Gastroesophageal sphincter (tissue), 3 donors: ENCODE measurements around the gene MUC5AC.

Source experiments
- EP300 ChIP-seq: sonication (generic); formaldehyde crosslinking; IDR thresholded peaks from one replicate; pipeline ENCODE4 v1.6.1; 2017; ENCODE audit warnings: antibody characterized with exemption, mild to moderate bottlenecking
- POLR2A ChIP-seq, 2 donors: fragments of 450-650 bp; IDR thresholded peaks; one replicate each; pipeline ENCODE4 v1.6.1; 2017; ENCODE audit warnings: antibody characterized with exemption in 2 of 2, mild to moderate bottlenecking in 2 of 2, moderate library complexity in 1 of 2
- POLR2AphosphoS5 ChIP-seq: sonication (generic); formaldehyde crosslinking; IDR thresholded peaks from one replicate; pipeline ENCODE4 v1.6.1; 2017; ENCODE audit warnings: antibody characterized with exemption
- TF ChIP-seq, protein P1 (sequence below), 4 experiments: fragments of 200-600 bp in 2 of 4; fragments of 450-650 bp in 2 of 4; sonication (generic) in 1 of 4; IDR thresholded peaks; one replicate each; pipeline ENCODE4 v1.5.1; 2017 to 2019; ENCODE audit warnings: antibody characterized with exemption in 4 of 4, mild to moderate bottlenecking in 2 of 4, moderate library complexity in 2 of 4

DNA sequence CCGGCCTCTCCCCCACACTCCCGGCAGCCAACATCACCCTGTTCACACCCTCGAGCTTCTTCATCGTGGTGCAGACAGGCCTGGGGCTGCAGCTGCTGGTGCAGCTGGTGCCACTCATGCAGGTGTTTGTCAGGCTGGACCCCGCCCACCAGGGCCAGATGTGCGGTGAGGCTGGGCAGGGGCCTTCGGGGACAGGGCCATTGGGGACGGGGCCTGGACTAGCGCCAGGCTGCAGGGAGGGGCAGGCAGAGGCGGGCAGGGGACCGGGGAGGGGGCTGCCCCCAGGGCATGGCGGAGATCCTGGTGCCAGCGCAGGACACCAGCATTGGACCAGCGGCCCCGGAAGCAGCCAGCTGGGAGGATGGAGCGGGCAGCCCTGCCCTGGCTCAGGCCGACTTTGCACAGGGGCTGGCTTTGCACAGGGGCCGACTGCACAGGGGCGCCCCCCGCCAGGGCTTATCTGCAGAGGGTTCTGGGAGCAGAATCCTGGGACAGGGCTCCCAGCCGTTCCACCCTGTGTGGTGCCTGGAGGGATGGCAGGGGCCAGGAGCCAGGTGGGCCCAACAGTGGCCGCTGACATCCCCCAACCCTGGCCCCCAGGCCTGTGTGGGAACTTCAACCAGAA is 73.8 kb downstream of the MUC5AC start:
- TF ChIP-seq, protein P1, sequence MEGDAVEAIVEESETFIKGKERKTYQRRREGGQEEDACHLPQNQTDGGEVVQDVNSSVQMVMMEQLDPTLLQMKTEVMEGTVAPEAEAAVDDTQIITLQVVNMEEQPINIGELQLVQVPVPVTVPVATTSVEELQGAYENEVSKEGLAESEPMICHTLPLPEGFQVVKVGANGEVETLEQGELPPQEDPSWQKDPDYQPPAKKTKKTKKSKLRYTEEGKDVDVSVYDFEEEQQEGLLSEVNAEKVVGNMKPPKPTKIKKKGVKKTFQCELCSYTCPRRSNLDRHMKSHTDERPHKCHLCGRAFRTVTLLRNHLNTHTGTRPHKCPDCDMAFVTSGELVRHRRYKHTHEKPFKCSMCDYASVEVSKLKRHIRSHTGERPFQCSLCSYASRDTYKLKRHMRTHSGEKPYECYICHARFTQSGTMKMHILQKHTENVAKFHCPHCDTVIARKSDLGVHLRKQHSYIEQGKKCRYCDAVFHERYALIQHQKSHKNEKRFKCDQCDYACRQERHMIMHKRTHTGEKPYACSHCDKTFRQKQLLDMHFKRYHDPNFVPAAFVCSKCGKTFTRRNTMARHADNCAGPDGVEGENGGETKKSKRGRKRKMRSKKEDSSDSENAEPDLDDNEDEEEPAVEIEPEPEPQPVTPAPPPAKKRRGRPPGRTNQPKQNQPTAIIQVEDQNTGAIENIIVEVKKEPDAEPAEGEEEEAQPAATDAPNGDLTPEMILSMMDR (IDR thresholded peaks at IDR 0.05) = no peak
- TF ChIP-seq POLR2A (IDR thresholded peaks at IDR 0.05) (no peak), EP300 (no peak), POLR2AphosphoS5 (no peak)
